GM12878 (cell line): Measurements from ENCODE around the gene EPGN. TPM values are rescaled to one million over a fixed set of nuclear protein-coding genes. Genes with fewer than 3 reads are reported as not detected.
"Not testable (repeated sequence)": the region's sequence is repeated elsewhere in the genome, so short reads cannot be mapped to it uniquely, and the experiment has no call there.

Source experiments
- ATAC-seq: fragments of 200-7000 bp; cut with Tn5 transposase; 3 replicates; pipeline ENCODE4 v1.9.1; 2020; ENCODE audit warnings: mild to moderate bottlenecking, moderate library complexity
- BruUV-seq: library from RNA; stranded (reverse); fragments of 400-500 nt; replicated peaks from 2 replicates; lab custom pipeline; 2021; lab: Mats Ljungman, UMichigan
- CTCF ChIA-PET: fragments of 300-600 bp; sonication (Branson Sonifier 250); formaldehyde crosslinking; extraction: SDS; loops from one replicate; lab custom pipeline; 2021; ENCODE audit warnings: inconsistent platforms; lab: Yijun Ruan, JAX
- POLR2A ChIA-PET: fragments of 350-600 bp; formaldehyde crosslinking; extraction: SDS; loops from one replicate; lab custom pipeline; 2021; ENCODE audit warnings: inconsistent platforms; lab: Charles Lee
- RAD21 ChIA-PET: fragments of 300-600 bp; sonication (Branson Sonifier 250); formaldehyde crosslinking; loops from one replicate; lab custom pipeline; 2023; ENCODE audit warnings: antibody characterized with exemption; ENCODE audit not compliant: unreplicated experiment; lab: Charles Lee
- SMC1A ChIA-PET: fragments of 300-600 bp; sonication (Branson Sonifier 250); formaldehyde crosslinking; loops from one replicate; lab custom pipeline; 2023; ENCODE audit not compliant: unreplicated experiment, uncharacterized antibody; lab: Charles Lee
- DNase-seq: peaks from one replicate; pipeline ENCODE4 v3.0.0-alpha.2; 2011; ENCODE audit warnings: low read depth, low spot score
- FAIRE-seq: peaks from 3 replicates; lab custom pipeline; 2011; peaks lifted over from hg19 to GRCh38; lab: Jason Lieb, UNC
- H2AFZ ChIP-seq: 2 replicates; pipeline ENCODE4 v1.6.0; 2011; ENCODE audit warnings: low read depth, low read length, control low read depth; ENCODE audit not compliant: control insufficient read depth
- H3K27ac ChIP-seq: 2 replicates; pipeline ENCODE4 v1.5.1; 2011; ENCODE audit warnings: control low read depth; ENCODE audit not compliant: control insufficient read depth, insufficient read depth
- H3K27me3 ChIP-seq, 2 experiments: replicated peaks in 1 of 2; 2 replicates each; pipeline versions ENCODE4 v1.6.0 to v1.6.1; 2011; ENCODE audit warnings: low read length in 1 of 2; ENCODE audit not compliant: control insufficient read depth in 2 of 2, insufficient read depth in 2 of 2
- H3K36me3 ChIP-seq, 2 experiments: 2 replicates each; pipeline ENCODE4 v1.5.1; 2011; ENCODE audit warnings: low read length in 1 of 2; ENCODE audit not compliant: control insufficient read depth in 2 of 2, insufficient read depth in 2 of 2
- H3K4me1 ChIP-seq: 2 replicates; pipeline ENCODE4 v1.6.1; 2011; ENCODE audit warnings: mild to moderate bottlenecking, low read length, moderate library complexity, mixed read lengths; ENCODE audit not compliant: control insufficient read depth, insufficient read depth
- H3K4me2 ChIP-seq: 2 replicates; pipeline ENCODE4 v1.6.0; 2011; ENCODE audit warnings: control low read depth; ENCODE audit not compliant: control insufficient read depth, insufficient read depth
- H3K4me3 ChIP-seq: fragments of 200-600 bp; sonication (generic); 2 replicates; pipeline ENCODE4 v1.5.1; 2016
- H3K79me2 ChIP-seq: 2 replicates; pipeline ENCODE4 v1.6.0; 2011; ENCODE audit warnings: low read length; ENCODE audit not compliant: control insufficient read depth, insufficient read depth
- H3K9ac ChIP-seq: 2 replicates; pipeline ENCODE4 v1.8.0; 2011; ENCODE audit warnings: low read length, control low read depth, mixed read lengths; ENCODE audit not compliant: control insufficient read depth, insufficient read depth
- H3K9me3 ChIP-seq: replicated peaks from 3 replicates; pipeline ENCODE4 v1.5.1; 2011; ENCODE audit warnings: mild to moderate bottlenecking, low read length; ENCODE audit not compliant: control insufficient read depth, insufficient read depth
- H4K20me1 ChIP-seq: 2 replicates; pipeline ENCODE4 v1.6.0; 2011; ENCODE audit not compliant: control insufficient read depth, insufficient read depth
- NFXL1 ChIP-seq: fragments of 450-650 bp; IDR thresholded peaks from 2 replicates; pipeline ENCODE4 v1.6.1; 2017; ENCODE audit warnings: antibody characterized with exemption, mild to moderate bottlenecking, borderline replicate concordance
- in situ Hi-C: fragments of 300-500 bp; cut with MboI; formaldehyde crosslinking; loops from 9 replicates; pipeline ENCODE4 v1.14.3; 2018; ENCODE audit warnings: mixed read lengths
- intact Hi-C: fragments of 100-400 bp; cut with micrococcal nuclease; formaldehyde crosslinking; loops from one replicate; pipeline ENCODE4 v1.14.2; 2022; ENCODE audit not compliant: unreplicated experiment
- polyA plus RNA-seq, 11 experiments: library from polyadenylated mRNA; depleted of rRNA in 4 of 11; unstranded in 6 of 11; stranded (reverse) in 5 of 11; fragments of >200 nt; fragmentation: Nextera tagmentation in 4 of 11; fragmentation: Illumina TruSeq in 1 of 11; extraction: Ambion mirVana in 4 of 11; extraction: Trizol in 1 of 11; gene quantifications; 1 replicate in 1 of 11; 2 replicates in 10 of 11; pipeline versions ENCODE4 v1.2.1 to v1.2.3, GENCODE V29; 2011 to 2016; ENCODE audit warnings: inconsistent platforms in 2 of 11, missing spikeins in 2 of 11, low read depth in 1 of 11
- total RNA-seq, 4 experiments: library from RNA; depleted of rRNA in 3 of 4; stranded (reverse); fragments of >200 nt in 3 of 4; fragmentation: Illumina TruSeq in 1 of 4; extraction: Trizol in 1 of 4; gene quantifications; 2 replicates each; pipeline versions ENCODE4 v1.2.1 to v1.2.3, GENCODE V29; 2013 to 2021
- TF ChIP-seq, protein P1 (sequence below): fragments of 450-650 bp; IDR thresholded peaks from 2 replicates; pipeline ENCODE4 v1.6.1; 2017; ENCODE audit warnings: mild to moderate bottlenecking, moderate library complexity

EPGN gene
- total and polyA plus RNA-seq, 10 of the 15 experiments (the other 5 are each of a cell fraction or from before 2014, with no cell fraction given) = 0.06 to 0.54 (median 0.28) TPM; not detected in 6

DNA sequence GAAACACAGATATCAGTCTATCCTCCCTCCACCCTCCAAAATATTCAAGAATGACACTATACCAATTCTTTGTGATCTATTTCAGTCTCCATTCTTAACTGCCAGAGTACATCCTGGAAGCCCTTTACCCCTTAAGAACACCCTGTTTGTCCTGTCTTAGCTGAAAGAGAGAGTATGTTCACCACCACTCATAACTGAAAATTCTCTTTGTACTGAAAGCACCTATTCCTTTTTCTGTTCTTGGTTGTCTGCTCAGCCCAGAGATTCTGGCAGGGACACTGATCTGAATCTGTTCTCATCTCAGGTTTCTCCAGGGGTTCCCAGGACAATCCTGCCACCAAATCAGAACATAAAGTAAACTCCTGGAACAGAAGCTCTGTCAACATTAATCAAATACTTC, 31.2 kb downstream of the EPGN start (continued):
- TF ChIP-seq NFXL1 = no peak
- TF ChIP-seq, protein P1, sequence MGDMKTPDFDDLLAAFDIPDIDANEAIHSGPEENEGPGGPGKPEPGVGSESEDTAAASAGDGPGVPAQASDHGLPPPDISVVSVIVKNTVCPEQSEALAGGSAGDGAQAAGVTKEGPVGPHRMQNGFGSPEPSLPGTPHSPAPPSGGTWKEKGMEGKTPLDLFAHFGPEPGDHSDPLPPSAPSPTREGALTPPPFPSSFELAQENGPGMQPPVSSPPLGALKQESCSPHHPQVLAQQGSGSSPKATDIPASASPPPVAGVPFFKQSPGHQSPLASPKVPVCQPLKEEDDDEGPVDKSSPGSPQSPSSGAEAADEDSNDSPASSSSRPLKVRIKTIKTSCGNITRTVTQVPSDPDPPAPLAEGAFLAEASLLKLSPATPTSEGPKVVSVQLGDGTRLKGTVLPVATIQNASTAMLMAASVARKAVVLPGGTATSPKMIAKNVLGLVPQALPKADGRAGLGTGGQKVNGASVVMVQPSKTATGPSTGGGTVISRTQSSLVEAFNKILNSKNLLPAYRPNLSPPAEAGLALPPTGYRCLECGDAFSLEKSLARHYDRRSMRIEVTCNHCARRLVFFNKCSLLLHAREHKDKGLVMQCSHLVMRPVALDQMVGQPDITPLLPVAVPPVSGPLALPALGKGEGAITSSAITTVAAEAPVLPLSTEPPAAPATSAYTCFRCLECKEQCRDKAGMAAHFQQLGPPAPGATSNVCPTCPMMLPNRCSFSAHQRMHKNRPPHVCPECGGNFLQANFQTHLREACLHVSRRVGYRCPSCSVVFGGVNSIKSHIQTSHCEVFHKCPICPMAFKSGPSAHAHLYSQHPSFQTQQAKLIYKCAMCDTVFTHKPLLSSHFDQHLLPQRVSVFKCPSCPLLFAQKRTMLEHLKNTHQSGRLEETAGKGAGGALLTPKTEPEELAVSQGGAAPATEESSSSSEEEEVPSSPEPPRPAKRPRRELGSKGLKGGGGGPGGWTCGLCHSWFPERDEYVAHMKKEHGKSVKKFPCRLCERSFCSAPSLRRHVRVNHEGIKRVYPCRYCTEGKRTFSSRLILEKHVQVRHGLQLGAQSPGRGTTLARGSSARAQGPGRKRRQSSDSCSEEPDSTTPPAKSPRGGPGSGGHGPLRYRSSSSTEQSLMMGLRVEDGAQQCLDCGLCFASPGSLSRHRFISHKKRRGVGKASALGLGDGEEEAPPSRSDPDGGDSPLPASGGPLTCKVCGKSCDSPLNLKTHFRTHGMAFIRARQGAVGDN = no peak

DNA sequence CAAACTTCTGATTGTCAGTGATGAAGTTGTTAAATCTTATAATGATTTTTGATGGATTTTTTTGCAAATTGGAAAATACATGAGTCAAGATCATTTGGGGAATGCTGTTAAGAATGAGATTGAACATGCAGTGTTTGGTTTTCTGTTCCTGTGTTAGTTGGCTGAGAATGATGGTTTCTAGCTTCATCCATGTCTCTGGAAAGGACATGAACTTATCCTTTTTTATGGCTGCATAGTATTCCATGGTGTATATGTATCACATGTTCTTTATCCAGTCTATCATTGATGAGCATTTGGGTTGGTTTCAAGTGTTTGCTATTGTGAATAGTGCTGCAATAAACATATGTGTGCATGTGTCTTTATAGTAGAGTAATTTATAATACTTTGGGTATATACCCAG, 32.2 kb downstream of the EPGN start:
- H3K27me3 ChIP-seq, H2AFZ ChIP-seq, in situ Hi-C loops, H3K4me2 ChIP-seq, H4K20me1 ChIP-seq, POLR2A ChIA-PET, H3K9ac ChIP-seq, H3K36me3 ChIP-seq, DNase-seq, intact Hi-C loops, H3K27ac ChIP-seq, ATAC-seq, SMC1A ChIA-PET, CTCF ChIA-PET, BruUV-seq, H3K9me3 ChIP-seq, H3K4me1 ChIP-seq, RAD21 ChIA-PET, H3K4me3 ChIP-seq, H3K79me2 ChIP-seq, FAIRE-seq: not testable (repeated sequence)
